Heart left ventricle (tissue), 16 donors: ENCODE results near the gene MLH3. TPM values are rescaled to one million over a fixed set of nuclear protein-coding genes. Genes with fewer than 3 reads are reported as not detected.
A peak's percentile ranks its signal among the peaks of the same experiment; 100 is the strongest.

Experiments used
- ATAC-seq, 4 donors: fragments of 200-7000 bp; cut with Tn5 transposase; one replicate each; pipeline ENCODE4 v1.9.1; 2020 to 2022; ENCODE audit warnings: moderate library complexity in 4 of 4, mild to moderate bottlenecking in 3 of 4, moderate number of reproducible peaks in 1 of 4
- DNase-seq, 5 donors: peaks; one replicate each; pipeline ENCODE4 v3.0.0-alpha.2; 2020
- H3K27ac ChIP-seq, 12 donors: fragments of 200-600 bp; sonication (generic) in 4 of 12; one replicate each; pipeline versions ENCODE4 v1.5.0 to v1.8.0; 2016 to 2022; ENCODE audit warnings: mild to moderate bottlenecking in 2 of 12
- H3K27me3 ChIP-seq, 9 donors: fragments of 200-600 bp; sonication (generic) in 2 of 9; one replicate each; pipeline versions ENCODE4 v1.5.1 to v1.8.0; 2016 to 2022; ENCODE audit warnings: mild to moderate bottlenecking in 3 of 9
- H3K36me3 ChIP-seq, 9 donors: fragments of 200-600 bp; sonication (generic) in 2 of 9; one replicate each; pipeline versions ENCODE4 v1.5.0 to v1.8.0; 2018 to 2022; ENCODE audit warnings: mild to moderate bottlenecking in 2 of 9
- H3K4me1 ChIP-seq, 12 donors: fragments of 200-600 bp; sonication (generic) in 4 of 12; one replicate each; pipeline versions ENCODE4 v1.5.0 to v1.8.0; 2016 to 2022; ENCODE audit warnings: mild to moderate bottlenecking in 3 of 12
- H3K4me3 ChIP-seq, 12 donors: fragments of 200-600 bp; sonication (generic) in 4 of 12; one replicate each; pipeline versions ENCODE4 v1.5.0 to v1.8.0; 2017 to 2022; ENCODE audit warnings: mild to moderate bottlenecking in 9 of 12, moderate library complexity in 4 of 12
- H3K9me3 ChIP-seq, 12 donors: fragments of 200-600 bp; sonication (generic) in 4 of 12; one replicate each; pipeline versions ENCODE4 v1.5.0 to v1.8.0; 2016 to 2022; ENCODE audit warnings: mild to moderate bottlenecking in 1 of 12
- CTCF ChIP-seq, 12 donors: fragments of 200-600 bp; sonication (generic) in 4 of 12; IDR thresholded peaks; one replicate each; pipeline versions ENCODE4 v1.5.0 to v1.8.0; 2018 to 2022; ENCODE audit warnings: antibody characterized with exemption in 12 of 12, mild to moderate bottlenecking in 5 of 12
- POLR2A ChIP-seq, 2 donors: fragments of 450-650 bp; IDR thresholded peaks; one replicate each; pipeline ENCODE4 v1.6.1; 2017; ENCODE audit warnings: antibody characterized with exemption in 2 of 2, mild to moderate bottlenecking in 2 of 2, moderate library complexity in 2 of 2
- WGBS, 4 donors: extraction: QIAGEN DNeasy Blood & Tissue Kit in 2 of 4; methylation state at CpG; one replicate each; pipeline versions ENCODE4 v1.1.5 to v1.1.7; 2013 to 2018; 5-methylcytosine and 5-hydroxymethylcytosine counted together
- intact Hi-C, 10 donors: fragments of 100-400 bp; cut with DNase I; formaldehyde crosslinking; loops; one replicate each; pipeline versions ENCODE4 v1.11.1 to v1.14.2; 2022
- polyA plus RNA-seq, 2 donors: library from polyadenylated mRNA; stranded (reverse); fragments of 200-250 nt; gene quantifications; one replicate each; pipeline ENCODE4 v1.2.3, GENCODE V29; 2013
- total RNA-seq, 9 donors: library from RNA; depleted of rRNA in 2 of 9; stranded (reverse); fragments of >200 nt in 2 of 9; fragmentation: NEBNext Ultra II Directional in 3 of 9; extraction: Animal tissue kit (Norgen Biotek cat#: 25700) in 3 of 9; gene quantifications; one replicate each; pipeline versions ENCODE4 v1.1.0 to v1.2.4, GENCODE V29; 2016 to 2023
- donor health status: ischemic (EF 13 %, LVEDD 7.1; RV severe dilation, severe dysfunction).
- donor health status: healthy with polysubstance abuse.
- donor health status: DM: no; HTN: yes; CAD: no.
- donor health status: DM: no; HTN: no; CAD: no.
- donor health status: ischemic (EF 25% LVEDD 6.9; RV normal size, moderate dysfunction).
- donor health status: ischemic (EF 25% LVEDD 5.7; RV mildly dilated, moderate dysfunction).
- donor health status: healthy.
- donor health status: DM: yes; HTN: yes; CAD: no.
- donor health status: ischemic (EF 35%, LVEDD 5.7; RV mildly dilated, moderate dysfunction).
- donor health status: nonischemic (EF 11% LVEDD 7.7; RV severe dilation, severe dysfunction).
- donor health status: DM: yes; HTN: yes; CAD: no.
- donor health status: PGD.
- donor health status: ischemic (EF 29% LVEDD 5.4; RV normal size, mild dysfunction).
- donor health status: nonischemic (EF 23%, LVEDD 6.1; RV moderate dilation, normal function).

MLH3 gene
- total and polyA plus RNA-seq, 11 donors = 10.3 to 23.9 (median 15.2) TPM

GRCh38 chr14:75015496-75015895, 35.8 kb downstream of the MLH3 start:
- Histone ChIP-seq H3K27me3 (no peaks in the 10 kb centered on the region), H3K9me3 (no peaks in the 10 kb centered on the region), H3K36me3 (peaks cover 4 to 91% (median 73%) of the 10 kb centered on the region in 9 donors), H3K27ac (no peak overlapping the region), H3K4me3 (no peak overlapping the region), H3K4me1 (peaks cover 7 to 37% (median 27%) of the 10 kb centered on the region in 12 donors)
- no peak for DNase-seq
- 80 to 92% (median 89%) methylated on average over 5 of the region's 5 CpGs for WGBS, 4 donors
- intact Hi-C loops = no loop called here
- ATAC-seq = no peak
- TF ChIP-seq CTCF (IDR thresholded peaks at IDR 0.05) = no peak
- TF ChIP-seq POLR2A (IDR thresholded peaks at IDR 0.05) = no peak

GRCh38 chr14:75013290-75013689, 38.0 kb downstream of the MLH3 start:
- Histone ChIP-seq H3K9me3 (no peaks in the 10 kb centered on the region), H3K27ac (peak overlapping the region in 10 of 12 donors; percentile 12 to 77 (median 42)), H3K4me3 (no peak overlapping the region), H3K4me1 (peaks cover 7 to 37% (median 27%) of the 10 kb centered on the region in 12 donors), H3K36me3 (peaks cover 1 to 93% (median 74%) of the 10 kb centered on the region in 9 donors), H3K27me3 (no peaks in the 10 kb centered on the region)
- WGBS, 4 donors = 40 to 60% (median 45%) methylated on average over 6 of the region's 6 CpGs
- DNase-seq = peak in 3 of 5 donors; percentile 23 to 61 (median 29)
- TF ChIP-seq POLR2A (IDR thresholded peaks at IDR 0.05) (no peak), CTCF (IDR thresholded peaks at IDR 0.05) (no peak)
- ATAC-seq = peak; percentile 44 to 76 (median 68)
- intact Hi-C loops = loop anchor here in 5 of 10 donors (5.0 kb wide), 4 partner anchors 39 to 71 kb away; partner anchors contain the start of genes ZC2HC1C (in 3 of the 5) and MLH3 (in 1 of the 5)

GRCh38 chr14:75011356-75011994, 39.8 kb downstream of the MLH3 start:
- H3K9me3 ChIP-seq = no peaks in the 10 kb centered on the region
- peaks cover 7 to 37% (median 27%) of the 10 kb centered on the region in 12 donors for H3K4me1 ChIP-seq
- intact Hi-C loops = loop anchor here in 5 of 10 donors (5.0 kb wide), 4 partner anchors 41 to 69 kb away; partner anchors contain the start of genes ZC2HC1C (in 3 of the 5) and MLH3 (in 1 of the 5)
- 53 to 69% (median 61%) methylated on average over 4 of the region's 4 CpGs for WGBS, 4 donors
- peaks cover 0 to 93% (median 74%) of the 10 kb centered on the region in 9 donors for H3K36me3 ChIP-seq
- peak overlapping the region in 11 of 12 donors; percentile 20 to 78 (median 66) for H3K27ac ChIP-seq
- ATAC-seq (peak in 3 of 4 donors; percentile 65 to 72 (median 67)), DNase-seq (no peak)
- no peak overlapping the region for H3K4me3 ChIP-seq
- H3K27me3 ChIP-seq = no peaks in the 10 kb centered on the region
- TF ChIP-seq POLR2A (IDR thresholded peaks at IDR 0.05) (no peak), CTCF (IDR thresholded peaks at IDR 0.05) (no peak)

GRCh38 chr14:75010472-75011093, 40.7 kb downstream of the MLH3 start:
- Histone ChIP-seq H3K27ac (peak overlapping the region in 10 of 12 donors; percentile 20 to 78 (median 66)), H3K9me3 (no peaks in the 10 kb centered on the region), H3K4me3 (no peak overlapping the region), H3K4me1 (peaks cover 7 to 37% (median 28%) of the 10 kb centered on the region in 12 donors), H3K36me3 (peaks cover 0 to 93% (median 74%) of the 10 kb centered on the region in 9 donors), H3K27me3 (no peaks in the 10 kb centered on the region)
- no peak for TF ChIP-seq CTCF (IDR thresholded peaks at IDR 0.05)
- TF ChIP-seq POLR2A (IDR thresholded peaks at IDR 0.05) = no peak
- DNase-seq (no peak), ATAC-seq (no peak)
- intact Hi-C loops = loop anchor here in 5 of 10 donors (5.0 kb wide), 4 partner anchors 42 to 68 kb away; partner anchors contain the start of genes ZC2HC1C (in 3 of the 5) and MLH3 (in 1 of the 5)
- WGBS, 4 donors = 94 to 97% (median 95%) methylated on average over 4 of the region's 4 CpGs
